Endothelial cell of umbilical vein (primary cell): ENCODE results near the gene ZBTB9. TPM values are rescaled to one million over a fixed set of nuclear protein-coding genes. Genes with fewer than 3 reads are reported as not detected.

Source experiments
- BruUV-seq: library from RNA; stranded (reverse); fragments of 400-500 nt; replicated peaks from 2 replicates; lab custom pipeline; 2021; lab: Mats Ljungman, UMichigan
- CTCF ChIA-PET: fragments of 300-600, 350-600 bp; sonication (Branson Sonifier 250); formaldehyde crosslinking; loops from one replicate; lab custom pipeline; 2021; ENCODE audit warnings: antibody characterized with exemption, inconsistent platforms; lab: Charles Lee
- POLR2A ChIA-PET: fragments of 300-600, 350-600 bp; sonication (Branson Sonifier 250); formaldehyde crosslinking; loops from one replicate; lab custom pipeline; 2021; ENCODE audit warnings: antibody characterized with exemption, inconsistent platforms; lab: Charles Lee
- DNase-seq: peaks from one replicate; pipeline ENCODE4 v3.0.0-alpha.2; 2011; ENCODE audit warnings: low read depth, low spot score
- FAIRE-seq: peaks from 2 replicates; lab custom pipeline; 2011; peaks lifted over from hg19 to GRCh38; lab: Jason Lieb, UNC
- H2AFZ ChIP-seq: 2 replicates; pipeline ENCODE4 v1.6.0; 2012; ENCODE audit warnings: low read depth, low read length, control low read depth, inconsistent platforms
- H3K27ac ChIP-seq: 2 replicates; pipeline ENCODE4 v1.5.1; 2011; ENCODE audit warnings: low read depth, mild to moderate bottlenecking, control low read depth, low read length, moderate library complexity; ENCODE audit not compliant: insufficient read depth
- H3K27me3 ChIP-seq, 2 experiments: 2 replicates each; pipeline versions ENCODE4 v1.6.0 to v1.6.1; 2011; ENCODE audit warnings: low read length in 2 of 2, mixed read lengths in 1 of 2; ENCODE audit not compliant: control insufficient read depth in 2 of 2, insufficient read depth in 2 of 2
- H3K36me3 ChIP-seq, 2 experiments: 2 replicates in 1 of 2; 3 replicates in 1 of 2; pipeline ENCODE4 v1.5.1; 2011; ENCODE audit warnings: low read length in 2 of 2, mild to moderate bottlenecking in 1 of 2, moderate library complexity in 1 of 2; ENCODE audit not compliant: control insufficient read depth in 2 of 2, insufficient read depth in 2 of 2; ENCODE audit errors: extremely low read depth in 1 of 2
- H3K4me1 ChIP-seq: 3 replicates; pipeline ENCODE4 v1.5.1; 2011; ENCODE audit warnings: mild to moderate bottlenecking, low read length; ENCODE audit not compliant: control insufficient read depth, insufficient read depth; ENCODE audit errors: extremely low read depth
- H3K4me2 ChIP-seq: 2 replicates; pipeline ENCODE4 v1.6.1; 2011; ENCODE audit warnings: low read length, control low read depth, mixed read lengths; ENCODE audit not compliant: insufficient read depth
- H3K4me3 ChIP-seq, 3 experiments: fragments of 200-600 bp in 1 of 3; sonication (generic), shearing (Covaris generic) in 1 of 3; replicated peaks in 1 of 3; 2 replicates each; pipeline ENCODE4 v1.5.1; 2011 to 2016; ENCODE audit warnings: control low read depth in 3 of 3, low read length in 3 of 3, mild to moderate bottlenecking in 2 of 3, inconsistent platforms in 1 of 3, low read depth in 1 of 3, moderate library complexity in 1 of 3; ENCODE audit not compliant: insufficient read depth in 1 of 3
- H3K79me2 ChIP-seq: 2 replicates; pipeline ENCODE4 v1.6.0; 2012; ENCODE audit warnings: low read length, inconsistent platforms; ENCODE audit not compliant: control insufficient read depth, insufficient read depth
- H3K9ac ChIP-seq: replicated peaks from 2 replicates; pipeline ENCODE3; 2011; ENCODE audit warnings: low read length, control low read depth; ENCODE audit not compliant: insufficient read depth; ENCODE audit errors: extremely low read depth
- H3K9me1 ChIP-seq: replicated peaks from 3 replicates; pipeline ENCODE4 v1.6.0; 2011; ENCODE audit warnings: mild to moderate bottlenecking, low read length; ENCODE audit not compliant: control insufficient read depth, insufficient read depth; ENCODE audit errors: extremely low read depth
- H3K9me3 ChIP-seq: replicated peaks from 2 replicates; pipeline ENCODE4 v1.5.1; 2012; ENCODE audit warnings: low read length, inconsistent platforms; ENCODE audit not compliant: control insufficient read depth, insufficient read depth
- H4K20me1 ChIP-seq: replicated peaks from 2 replicates; pipeline ENCODE3; 2011; ENCODE audit warnings: mild to moderate bottlenecking, low read length; ENCODE audit not compliant: control insufficient read depth, insufficient read depth; ENCODE audit errors: extremely low read depth
- FOS ChIP-seq: IDR thresholded peaks from 2 replicates; pipeline ENCODE4 v1.6.1; 2011; ENCODE audit warnings: mild to moderate bottlenecking, low read length, moderate library complexity, borderline replicate concordance; ENCODE audit not compliant: insufficient read depth
- JUN ChIP-seq: IDR thresholded peaks from 2 replicates; pipeline ENCODE4 v1.6.1; 2011; ENCODE audit warnings: borderline replicate concordance, low read depth; ENCODE audit not compliant: insufficient read length, insufficient read depth
- POLR2A ChIP-seq: IDR thresholded peaks from 2 replicates; pipeline ENCODE4 v1.6.1; 2012; ENCODE audit warnings: low read depth, mild to moderate bottlenecking, control low read depth, low read length
- dilution Hi-C: fragments of 300-500 bp; cut with MboI; formaldehyde crosslinking; loops from one replicate; pipeline ENCODE4 v1.15.0; 2019; ENCODE audit warnings: low sequenced_read_pairs; ENCODE audit not compliant: extremely low pct_ligation_motif_present
- intact Hi-C: fragments of 100-400 bp; cut with micrococcal nuclease; formaldehyde crosslinking; loops from one replicate; pipeline ENCODE4 v1.10.0; 2022
- polyA plus RNA-seq, 4 experiments: library from polyadenylated mRNA; depleted of rRNA in 3 of 4; stranded (reverse) in 3 of 4; unstranded in 1 of 4; fragments of >200 nt; gene quantifications; 2 replicates each; pipeline versions ENCODE4 v1.2.1 to v1.2.3, GENCODE V29; 2011 to 2012; ENCODE audit warnings: missing spikeins in 1 of 4
- total RNA-seq: library from RNA; stranded (reverse); gene quantifications from 2 replicates; pipeline ENCODE4 v1.2.3, GENCODE V29; 2021

ZBTB9 gene
- total and polyA plus RNA-seq, 2 donors (not counting 3 experiments of a cell fraction or from before 2014, with no cell fraction given): 4.7 to 8.0 TPM

DNA sequence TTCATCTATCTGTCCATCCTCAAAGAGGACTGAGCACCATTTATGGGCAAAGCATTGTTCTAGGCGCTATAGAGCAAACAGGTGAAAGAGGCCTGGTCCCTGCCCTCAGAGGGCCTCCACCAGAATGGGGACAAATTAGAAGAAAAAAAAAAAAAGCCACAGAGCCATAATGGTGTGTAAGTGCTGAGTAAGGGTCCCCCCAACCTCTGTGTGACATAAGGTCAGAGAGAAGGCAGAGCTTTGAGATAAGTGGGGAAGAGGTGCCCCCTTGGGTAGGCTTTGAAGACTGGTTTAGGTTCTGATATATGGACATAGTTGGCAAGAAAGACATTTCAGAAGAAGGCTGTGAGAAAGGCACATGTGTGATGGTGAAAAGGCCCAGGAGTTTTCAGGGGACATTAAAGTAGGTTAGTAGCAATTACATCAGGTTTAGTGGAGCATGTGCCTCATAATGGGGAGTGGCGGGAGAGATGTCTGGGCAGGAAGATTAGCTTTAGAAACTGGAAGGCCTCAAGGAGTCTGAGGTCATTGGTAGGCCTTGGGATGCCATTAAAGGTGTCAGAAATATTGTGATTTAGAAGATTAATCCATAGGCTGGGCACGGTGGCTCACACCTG is 15.3 kb upstream of the ZBTB9 start:
- no peak overlapping the region for H3K9ac ChIP-seq
- intact Hi-C loops: no loop called here
- H4K20me1 ChIP-seq: no peaks in the 10 kb centered on the region
- H3K36me3 ChIP-seq: peaks cover 3 to 26% of the 10 kb centered on the region in 2 experiments
- POLR2A ChIA-PET: no interaction called here
- FAIRE-seq (no peak), DNase-seq (no peak)
- dilution Hi-C loops: no loop called here
- H3K4me1 ChIP-seq: no peaks in the 10 kb centered on the region
- TF ChIP-seq POLR2A: no peak
- no TSS peak for BruUV-seq
- H2AFZ ChIP-seq: no peak overlapping the region
- CTCF ChIA-PET: no interaction called here
- H3K9me3 ChIP-seq: no peaks in the 10 kb centered on the region
- H3K27ac ChIP-seq: no peak overlapping the region
- H3K27me3 ChIP-seq: no peaks in the 10 kb centered on the region
- no peaks in the 10 kb centered on the region for H3K9me1 ChIP-seq
- H3K79me2 ChIP-seq: no peaks in the 10 kb centered on the region
- no peak overlapping the region for H3K4me3 ChIP-seq
- no peak overlapping the region for H3K4me2 ChIP-seq

DNA sequence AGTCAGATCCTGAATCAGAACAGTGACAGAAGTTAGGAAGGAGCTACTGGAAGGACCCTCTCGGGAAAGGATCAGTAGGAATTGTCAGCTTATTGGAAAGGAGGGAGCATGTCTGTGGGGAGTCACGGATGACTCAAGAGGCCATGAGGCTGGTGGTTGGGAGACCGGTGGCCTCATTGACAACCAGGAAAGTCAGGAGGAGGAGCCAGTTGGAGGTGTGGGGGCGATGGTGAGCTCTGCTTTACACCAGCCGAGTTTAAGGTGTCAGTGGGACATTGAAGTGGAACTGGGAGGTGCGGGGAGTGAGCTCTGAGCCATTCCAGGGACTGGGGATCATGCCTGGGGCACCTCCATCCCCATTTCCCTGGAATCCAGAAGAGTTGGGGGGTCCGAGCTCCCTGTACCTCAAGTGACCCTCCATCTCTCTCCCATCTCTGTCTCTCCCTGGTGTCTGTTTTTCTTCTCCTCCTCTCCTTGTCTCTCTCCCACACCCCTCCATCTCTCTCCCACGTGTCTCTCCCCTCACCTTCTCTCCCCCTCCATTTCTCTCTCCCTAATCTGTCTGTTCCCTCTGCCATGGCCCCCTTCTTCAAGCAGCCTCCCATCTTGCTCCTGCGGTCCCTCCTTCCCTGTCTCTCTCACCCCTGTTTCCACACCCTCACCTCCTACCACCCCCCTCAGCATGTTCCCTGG is 14.3 kb upstream of the ZBTB9 start:
- Histone ChIP-seq H3K36me3 (peaks cover 3 to 26% of the 10 kb centered on the region in 2 experiments), H3K4me1 (no peaks in the 10 kb centered on the region), H3K4me2 (no peak overlapping the region), H3K27ac (no peak overlapping the region), H3K79me2 (no peaks in the 10 kb centered on the region), H3K4me3 (no peak overlapping the region), H3K9ac (no peak overlapping the region), H3K9me3 (no peaks in the 10 kb centered on the region), H3K9me1 (no peaks in the 10 kb centered on the region), H2AFZ (no peak overlapping the region), H4K20me1 (no peaks in the 10 kb centered on the region), H3K27me3 (no peaks in the 10 kb centered on the region)
- TF ChIP-seq JUN: no peak
- TF ChIP-seq FOS: no peak
- dilution Hi-C loops: no loop called here
- ChIA-PET POLR2A (no interaction called here), CTCF (interaction anchor here (2.0 kb wide), 1 partner anchor 10 kb away, joined by 5 read pairs; no protein-coding TSS in a partner anchor)
- intact Hi-C loops: no loop called here
- no TSS peak for BruUV-seq
- no peak for DNase-seq
- no peak for FAIRE-seq
